ENCODE data around the gene ARL4C. TPM values are rescaled to one million over a fixed set of nuclear protein-coding genes. Genes with fewer than 3 reads are reported as not detected.

ARL4C gene
- total and polyA plus RNA-seq, 2 of the 8 experiments (the other 6 are each of a cell fraction or from before 2014, with no cell fraction given): 7.0 to 16.9 TPM

- H3K79me1 ChIP-seq (ENCODE audit: low read depth, low read length): no peaks in the 10 kb centered on the region
- H3K9ac ChIP-seq (replicated peaks in 1 of 4; ENCODE audit: extremely low read depth in 1 of 4, low read depth in 3 of 4, low read length in 3 of 4): no peak overlapping the region
- no peak overlapping the region for H2AK5ac ChIP-seq (ENCODE audit: low read depth, low read length)
- H4K20me1 ChIP-seq (replicated peaks in 1 of 2; ENCODE audit: control insufficient read depth in 1 of 2, insufficient read depth in 2 of 2, low read length in 2 of 2): no peaks in the 10 kb centered on the region
- FAIRE-seq (no peak), DNase-seq (ENCODE audit: low read depth in 1 of 2, low spot score in 2 of 2) (no peak)
- no peak overlapping the region for H4K5ac ChIP-seq (ENCODE audit: insufficient read length, low read depth, low read length)
- no peak overlapping the region for H2BK15ac ChIP-seq (ENCODE audit: low read length)
- no peaks in the 10 kb centered on the region for H3K9me3 ChIP-seq (ENCODE audit: insufficient read depth in 2 of 2, low read depth in 1 of 2, low read length in 1 of 2)
- H3K4me1 ChIP-seq (replicated peaks in 1 of 4; ENCODE audit: control insufficient read depth in 3 of 4, insufficient read depth in 4 of 4, low read length in 3 of 4): no peaks in the 10 kb centered on the region; a peak in 1 of 7 replicates
- no peak overlapping the region for H3K27ac ChIP-seq (ENCODE audit: low read depth, low read length)
- H4K91ac ChIP-seq (replicated peaks; ENCODE audit: insufficient read length, low read length): no peak overlapping the region
- no peak overlapping the region for H3K18ac ChIP-seq (ENCODE audit: extremely low read depth, low read length)
- H2BK12ac ChIP-seq (ENCODE audit: low read depth, low read length): no peak overlapping the region
- 94% methylated on average over 9 of the region's 9 CpGs; no CpG with 5 or more reads in 1 of the 2 experiments for WGBS, 2 experiments (ENCODE audit: extremely low coverage in 1 of 2, insufficient coverage in 1 of 2, insufficient read length in 1 of 2, insufficient replicate concordance in 2 of 2, low coverage in 1 of 2, low lambda C conversion rate in 2 of 2, missing lambda C conversion rate in 1 of 2)
- H3K4me2 ChIP-seq (ENCODE audit: insufficient read depth in 1 of 2, low read depth in 2 of 2, low read length in 2 of 2): no peak overlapping the region
- H3K56ac ChIP-seq (replicated peaks; ENCODE audit: insufficient read length, low read depth, low read length): no peak overlapping the region
- no peak overlapping the region for H3K4me3 ChIP-seq (ENCODE audit: extremely low read depth in 1 of 4, insufficient read depth in 2 of 4, low read depth in 3 of 4, low read length in 4 of 4)
- no peak overlapping the region for H3K14ac ChIP-seq (ENCODE audit: insufficient read length)
- H3K23me2 ChIP-seq (ENCODE audit: low read depth, low read length): no peaks in the 10 kb centered on the region
- no peak overlapping the region for H3K4ac ChIP-seq (replicated peaks; ENCODE audit: insufficient read length, low read depth, low read length)
- H3K36me3 ChIP-seq (ENCODE audit: control insufficient read depth in 2 of 4, insufficient read depth in 4 of 4, low read length in 3 of 4): no peaks in the 10 kb centered on the region
- H3K79me2 ChIP-seq (ENCODE audit: control insufficient read depth in 1 of 2, insufficient read depth in 2 of 2, low read length in 2 of 2): no peaks in the 10 kb centered on the region
- no peak overlapping the region for H2BK5ac ChIP-seq (ENCODE audit: low read depth, low read length)
- H4K8ac ChIP-seq (ENCODE audit: extremely low read depth, insufficient read depth, low read length): no peak overlapping the region
- H3K27me3 ChIP-seq (replicated peaks in 1 of 4; ENCODE audit: control insufficient read depth in 3 of 4, extremely low read depth in 1 of 4, insufficient read depth in 3 of 4, low read length in 3 of 4): no peaks in the 10 kb centered on the region
- no peak overlapping the region for H2BK120ac ChIP-seq (replicated peaks; ENCODE audit: low read depth, low read length)
- ChIA-PET CTCF (ENCODE audit: partially characterized antibody) (no interaction called here), POLR2A (ENCODE audit: partially characterized antibody) (no interaction called here)
- no peak overlapping the region for H3K23ac ChIP-seq (ENCODE audit: insufficient read length)
- H2AFZ ChIP-seq (ENCODE audit: low read length): no peak overlapping the region
- no peak overlapping the region for H2BK20ac ChIP-seq (ENCODE audit: low read length)
- no peak for TF ChIP-seq KDM4A (IDR thresholded peaks at IDR 0.05; ENCODE audit: low read depth, low read length, severe bottlenecking)
- TF ChIP-seq RAD21 (IDR thresholded peaks at IDR 0.05 in 1 of 2, conservative IDR thresholded peaks at IDR 0.05 in 1 of 2; ENCODE audit: low read depth in 2 of 2, low read length in 2 of 2): no peak
Measured at GRCh38 chr2:234479465-234479864, 17.4 kb downstream of the ARL4C start.
